ENCODE measurements around the gene PCLO.

Gene PCLO

GRCh38 chr7:82886324-82886723 lies 276.4 kb downstream of the PCLO start:
- ChIA-PET CTCF (no interaction called here), POLR2A (no interaction called here)
- no peak for TF ChIP-seq FOXM1 (IDR thresholded peaks at IDR 0.05; ENCODE audit: borderline replicate concordance)
- no peak for TF ChIP-seq L3MBTL2 (conservative IDR thresholded peaks at IDR 0.05)
- no peak for TF ChIP-seq PKNOX1 (IDR thresholded peaks at IDR 0.05)
- TF ChIP-seq SUZ12 (IDR thresholded peaks at IDR 0.05): no peak
- no peak for TF ChIP-seq TARDBP (IDR thresholded peaks at IDR 0.05)
- no peak for DNase-seq (ENCODE audit: extremely low spot score)

- DNase-seq (ENCODE audit: extremely low spot score): no peak
- ChIA-PET POLR2A (no interaction called here), CTCF (no interaction called here)
- TF ChIP-seq ZNF384 (IDR thresholded peaks at IDR 0.05) (no peak), NFRKB (IDR thresholded peaks at IDR 0.05) (no peak), ELF4 (IDR thresholded peaks at IDR 0.05) (no peak), ARNT (IDR thresholded peaks at IDR 0.05) (no peak), SUZ12 (IDR thresholded peaks at IDR 0.05) (no peak), HDGF (IDR thresholded peaks at IDR 0.05; ENCODE audit: borderline replicate concordance) (no peak), LEF1 (IDR thresholded peaks at IDR 0.05; ENCODE audit: borderline replicate concordance) (no peak), FOXM1 (IDR thresholded peaks at IDR 0.05; ENCODE audit: borderline replicate concordance) (no peak), FOXA1 (IDR thresholded peaks at IDR 0.05) (no peak), PKNOX1 (IDR thresholded peaks at IDR 0.05) (no peak), BHLHE40 (IDR thresholded peaks at IDR 0.05; ENCODE audit: borderline replicate concordance) (no peak), CTBP1 (IDR thresholded peaks at IDR 0.05; ENCODE audit: borderline replicate concordance) (no peak)
These were observed 296.8 kb downstream of the PCLO start for GRCh38 chr7:82865856-82866255.

GRCh38 chr7:82859106-82859850 lies 303.4 kb downstream of the PCLO start:
- DNase-seq (ENCODE audit: extremely low spot score): no peak
- TF ChIP-seq L3MBTL2 (conservative IDR thresholded peaks at IDR 0.05) (no peak), SUZ12 (IDR thresholded peaks at IDR 0.05) (no peak), HDGF (IDR thresholded peaks at IDR 0.05; ENCODE audit: borderline replicate concordance) (no peak), SP1 (IDR thresholded peaks at IDR 0.05) (no peak), FOXM1 (IDR thresholded peaks at IDR 0.05; ENCODE audit: borderline replicate concordance) (no peak)
- ChIA-PET CTCF (no interaction called here), POLR2A (no interaction called here)

- DNase-seq (ENCODE audit: extremely low spot score): no peak
- CTCF ChIA-PET: no interaction called here
- TF ChIP-seq PKNOX1 (IDR thresholded peaks at IDR 0.05) (no peak), FOXM1 (IDR thresholded peaks at IDR 0.05; ENCODE audit: borderline replicate concordance) (no peak), BHLHE40 (IDR thresholded peaks at IDR 0.05; ENCODE audit: borderline replicate concordance) (no peak), LEF1 (IDR thresholded peaks at IDR 0.05; ENCODE audit: borderline replicate concordance) (no peak), SP1 (IDR thresholded peaks at IDR 0.05) (no peak), CTBP1 (IDR thresholded peaks at IDR 0.05; ENCODE audit: borderline replicate concordance) (no peak), ZNF384 (IDR thresholded peaks at IDR 0.05) (no peak), NFRKB (IDR thresholded peaks at IDR 0.05) (no peak), TARDBP (IDR thresholded peaks at IDR 0.05) (no peak), HDGF (IDR thresholded peaks at IDR 0.05; ENCODE audit: borderline replicate concordance) (no peak), ELF4 (IDR thresholded peaks at IDR 0.05) (no peak), FOXA1 (IDR thresholded peaks at IDR 0.05) (no peak), SUZ12 (IDR thresholded peaks at IDR 0.05) (no peak), FOXK2 (IDR thresholded peaks at IDR 0.05) (no peak), ARNT (IDR thresholded peaks at IDR 0.05) (no peak), L3MBTL2 (conservative IDR thresholded peaks at IDR 0.05) (no peak)
- POLR2A ChIA-PET: no interaction called here
These were observed 311.6 kb downstream of the PCLO start for GRCh38 chr7:82851121-82851520.

GRCh38 chr7:82841828-82842227 lies 320.9 kb downstream of the PCLO start:
- ChIA-PET POLR2A (no interaction called here), CTCF (no interaction called here)
- no peak for DNase-seq (ENCODE audit: extremely low spot score)
- no peak for TF ChIP-seq TARDBP (IDR thresholded peaks at IDR 0.05)
- no peak for TF ChIP-seq ARNT (IDR thresholded peaks at IDR 0.05)
- TF ChIP-seq LEF1 (IDR thresholded peaks at IDR 0.05; ENCODE audit: borderline replicate concordance): no peak
- TF ChIP-seq FOXM1 (IDR thresholded peaks at IDR 0.05; ENCODE audit: borderline replicate concordance): no peak
- no peak for TF ChIP-seq L3MBTL2 (conservative IDR thresholded peaks at IDR 0.05)
- TF ChIP-seq BHLHE40 (IDR thresholded peaks at IDR 0.05; ENCODE audit: borderline replicate concordance): no peak
- no peak for TF ChIP-seq HDGF (IDR thresholded peaks at IDR 0.05; ENCODE audit: borderline replicate concordance)
- no peak for TF ChIP-seq NFRKB (IDR thresholded peaks at IDR 0.05)
- no peak for TF ChIP-seq SP1 (IDR thresholded peaks at IDR 0.05)
- TF ChIP-seq PKNOX1 (IDR thresholded peaks at IDR 0.05): no peak
- TF ChIP-seq ZNF384 (IDR thresholded peaks at IDR 0.05): no peak
- no peak for TF ChIP-seq FOXA1 (IDR thresholded peaks at IDR 0.05)
- TF ChIP-seq FOXK2 (IDR thresholded peaks at IDR 0.05): no peak
- TF ChIP-seq SUZ12 (IDR thresholded peaks at IDR 0.05): no peak
- TF ChIP-seq CTBP1 (IDR thresholded peaks at IDR 0.05; ENCODE audit: borderline replicate concordance): no peak
- TF ChIP-seq ELF4 (IDR thresholded peaks at IDR 0.05): no peak

GRCh38 chr7:82840061-82840460 lies 322.6 kb downstream of the PCLO start:
- DNase-seq (ENCODE audit: extremely low spot score): no peak
- ChIA-PET CTCF (no interaction called here), POLR2A (no interaction called here)
- no peak for TF ChIP-seq FOXK2 (IDR thresholded peaks at IDR 0.05)
- no peak for TF ChIP-seq L3MBTL2 (conservative IDR thresholded peaks at IDR 0.05)
- TF ChIP-seq LEF1 (IDR thresholded peaks at IDR 0.05; ENCODE audit: borderline replicate concordance): no peak
- no peak for TF ChIP-seq ELF4 (IDR thresholded peaks at IDR 0.05)
- no peak for TF ChIP-seq PKNOX1 (IDR thresholded peaks at IDR 0.05)
- TF ChIP-seq ZNF384 (IDR thresholded peaks at IDR 0.05): no peak
- TF ChIP-seq CTBP1 (IDR thresholded peaks at IDR 0.05; ENCODE audit: borderline replicate concordance): no peak
- TF ChIP-seq SP1 (IDR thresholded peaks at IDR 0.05): no peak
- no peak for TF ChIP-seq ARNT (IDR thresholded peaks at IDR 0.05)
- TF ChIP-seq TARDBP (IDR thresholded peaks at IDR 0.05): no peak
- no peak for TF ChIP-seq SUZ12 (IDR thresholded peaks at IDR 0.05)
- TF ChIP-seq FOXM1 (IDR thresholded peaks at IDR 0.05; ENCODE audit: borderline replicate concordance): no peak
- TF ChIP-seq BHLHE40 (IDR thresholded peaks at IDR 0.05; ENCODE audit: borderline replicate concordance): no peak
- TF ChIP-seq NFRKB (IDR thresholded peaks at IDR 0.05): no peak
- no peak for TF ChIP-seq HDGF (IDR thresholded peaks at IDR 0.05; ENCODE audit: borderline replicate concordance)
- no peak for TF ChIP-seq FOXA1 (IDR thresholded peaks at IDR 0.05)
